Activated CD8-positive, alpha-beta T cell treated with anti-CD3 and anti-CD28 coated beads, Interleukin-2, amount 10 ng/mL, durations not matched to agents 7 days and 5 days (primary cell): ENCODE data around the gene C16orf82. TPM values are rescaled to one million over a fixed set of nuclear protein-coding genes. Genes with fewer than 3 reads are reported as not detected.

Source experiments
- ATAC-seq: fragments of 150-1000 bp; cut with Tn5 transposase; one replicate; pipeline ENCODE4 v1.10.0; 2021; ENCODE audit warnings: moderate library complexity
- CTCF ChIA-PET: fragments of 350-600 bp; sonication (Branson Sonifier 250); formaldehyde crosslinking; loops from one replicate; lab custom pipeline; 2021; ENCODE audit warnings: antibody characterized with exemption; lab: Charles Lee
- POLR2A ChIA-PET: fragments of 350-600 bp; sonication (Branson Sonifier 250); formaldehyde crosslinking; loops from one replicate; lab custom pipeline; 2021; ENCODE audit warnings: antibody characterized with exemption; lab: Charles Lee
- DNase-seq: peaks from one replicate; pipeline ENCODE4 v3.0.0-alpha.2; 2020
- H3K27ac Mint-ChIP-seq: one replicate; pipeline ENCODE4 v1.8.0; 2021; ENCODE audit warnings: mild to moderate bottlenecking, mixed read lengths
- H3K27me3 Mint-ChIP-seq: one replicate; pipeline ENCODE4 v1.8.0; 2021; ENCODE audit warnings: low read depth, mixed read lengths
- H3K36me3 Mint-ChIP-seq: one replicate; pipeline ENCODE4 v1.8.0; 2021; ENCODE audit warnings: low read depth, mixed read lengths
- H3K4me1 Mint-ChIP-seq: one replicate; pipeline ENCODE4 v1.8.0; 2021; ENCODE audit warnings: low read depth, mixed read lengths
- H3K4me3 Mint-ChIP-seq: one replicate; pipeline ENCODE4 v1.8.0; 2021; ENCODE audit warnings: mild to moderate bottlenecking, mixed read lengths
- H3K9me3 Mint-ChIP-seq: one replicate; pipeline ENCODE4 v1.8.0; 2022; ENCODE audit warnings: mixed read lengths; ENCODE audit not compliant: insufficient read depth
- total RNA-seq, 2 experiments: library from RNA; stranded (reverse); gene quantifications; one replicate each; pipeline ENCODE4 v1.2.3, GENCODE V29; 2021

The C16orf82 gene
- total RNA-seq: not detected

GRCh38 chr16:27066668-27067537 lies at the start of gene C16orf82:
TSS of gene C16orf82 (plus strand) at chr16:27066927.
- Mint-ChIP-seq H3K4me3 (no peak within 1 kb of the TSS), H3K36me3 (no peaks in the 10 kb centered on the region), H3K27me3 (peaks cover 6% of the 10 kb centered on the region), H3K4me1 (no peaks in the 10 kb centered on the region), H3K9me3 (no peaks in the 10 kb centered on the region), H3K27ac (no peak within 1 kb of the TSS)
- CTCF ChIA-PET: no interaction called here
- ATAC-seq (no peak), DNase-seq (no peak)
- POLR2A ChIA-PET: no interaction called here

GRCh38 chr16:27020031-27020430 lies 46.7 kb upstream of the C16orf82 start:
- H3K27ac Mint-ChIP-seq: no peak overlapping the region
- ATAC-seq: no peak
- H3K36me3 Mint-ChIP-seq: no peaks in the 10 kb centered on the region
- DNase-seq: no peak
- no peaks in the 10 kb centered on the region for H3K4me1 Mint-ChIP-seq
- H3K4me3 Mint-ChIP-seq: no peak overlapping the region
- POLR2A ChIA-PET: no interaction called here
- CTCF ChIA-PET: no interaction called here
- H3K9me3 Mint-ChIP-seq: no peaks in the 10 kb centered on the region
- peaks cover 4% of the 10 kb centered on the region for H3K27me3 Mint-ChIP-seq

GRCh38 chr16:27024010-27024409 lies 42.7 kb upstream of the C16orf82 start:
- H3K36me3 Mint-ChIP-seq: no peaks in the 10 kb centered on the region
- H3K9me3 Mint-ChIP-seq: no peaks in the 10 kb centered on the region
- H3K27ac Mint-ChIP-seq: no peak overlapping the region
- H3K4me1 Mint-ChIP-seq: no peaks in the 10 kb centered on the region
- H3K4me3 Mint-ChIP-seq: no peak overlapping the region
- ATAC-seq: no peak
- DNase-seq: no peak
- H3K27me3 Mint-ChIP-seq: peaks cover 4% of the 10 kb centered on the region
- POLR2A ChIA-PET: no interaction called here
- CTCF ChIA-PET: no interaction called here

- no peak overlapping the region for H3K27ac Mint-ChIP-seq
- no peak overlapping the region for H3K4me3 Mint-ChIP-seq
- H3K36me3 Mint-ChIP-seq: no peaks in the 10 kb centered on the region
- CTCF ChIA-PET: no interaction called here
- peaks cover 4% of the 10 kb centered on the region for H3K27me3 Mint-ChIP-seq
- H3K4me1 Mint-ChIP-seq: no peaks in the 10 kb centered on the region
- H3K9me3 Mint-ChIP-seq: no peaks in the 10 kb centered on the region
- DNase-seq (no peak), ATAC-seq (no peak)
- POLR2A ChIA-PET: no interaction called here
Measured at GRCh38 chr16:27025581-27025980, 41.1 kb upstream of the C16orf82 start.

- Mint-ChIP-seq H3K27me3 (peaks cover 4% of the 10 kb centered on the region), H3K4me3 (no peak overlapping the region), H3K4me1 (no peaks in the 10 kb centered on the region), H3K9me3 (no peaks in the 10 kb centered on the region), H3K27ac (no peak overlapping the region), H3K36me3 (no peaks in the 10 kb centered on the region)
- no peak for ATAC-seq
- POLR2A ChIA-PET: no interaction called here
- CTCF ChIA-PET: no interaction called here
- no peak for DNase-seq
Measured at GRCh38 chr16:27027971-27028370, 38.8 kb upstream of the C16orf82 start.

- no peak overlapping the region for H3K27ac Mint-ChIP-seq
- peaks cover 4% of the 10 kb centered on the region for H3K27me3 Mint-ChIP-seq
- ChIA-PET CTCF (no interaction called here), POLR2A (no interaction called here)
- H3K4me1 Mint-ChIP-seq: no peaks in the 10 kb centered on the region
- no peaks in the 10 kb centered on the region for H3K36me3 Mint-ChIP-seq
- ATAC-seq: no peak
- H3K9me3 Mint-ChIP-seq: no peaks in the 10 kb centered on the region
- H3K4me3 Mint-ChIP-seq: no peak overlapping the region
- DNase-seq: no peak
Measured at GRCh38 chr16:27028591-27029110, 38.1 kb upstream of the C16orf82 start.

GRCh38 chr16:27029525-27029924 lies 37.2 kb upstream of the C16orf82 start:
- ChIA-PET CTCF (no interaction called here), POLR2A (no interaction called here)
- Mint-ChIP-seq H3K4me3 (no peak overlapping the region), H3K36me3 (no peaks in the 10 kb centered on the region), H3K9me3 (no peaks in the 10 kb centered on the region), H3K4me1 (no peaks in the 10 kb centered on the region), H3K27me3 (peaks cover 4% of the 10 kb centered on the region), H3K27ac (no peak overlapping the region)
- DNase-seq (no peak), ATAC-seq (no peak)

GRCh38 chr16:27033281-27033979 lies 33.3 kb upstream of the C16orf82 start:
- Mint-ChIP-seq H3K4me3 (no peak overlapping the region), H3K27me3 (peaks cover 7% of the 10 kb centered on the region), H3K4me1 (no peaks in the 10 kb centered on the region), H3K27ac (no peak overlapping the region), H3K36me3 (no peaks in the 10 kb centered on the region), H3K9me3 (no peaks in the 10 kb centered on the region)
- ChIA-PET CTCF (no interaction called here), POLR2A (no interaction called here)
- DNase-seq: no peak
- no peak for ATAC-seq

GRCh38 chr16:27040732-27041131 lies 26.0 kb upstream of the C16orf82 start:
- no peaks in the 10 kb centered on the region for H3K4me1 Mint-ChIP-seq
- H3K4me3 Mint-ChIP-seq: no peak overlapping the region
- DNase-seq (no peak), ATAC-seq (no peak)
- peaks cover 3% of the 10 kb centered on the region for H3K27me3 Mint-ChIP-seq
- H3K27ac Mint-ChIP-seq: no peak overlapping the region
- ChIA-PET CTCF (no interaction called here), POLR2A (no interaction called here)
- no peaks in the 10 kb centered on the region for H3K9me3 Mint-ChIP-seq
- H3K36me3 Mint-ChIP-seq: no peaks in the 10 kb centered on the region

GRCh38 chr16:27046958-27047518 lies 19.7 kb upstream of the C16orf82 start:
- CTCF ChIA-PET: no interaction called here
- POLR2A ChIA-PET: no interaction called here

GRCh38 chr16:27048316-27048715 lies 18.4 kb upstream of the C16orf82 start:
- H3K9me3 Mint-ChIP-seq: no peaks in the 10 kb centered on the region
- no peaks in the 10 kb centered on the region for H3K27me3 Mint-ChIP-seq

More at GRCh38 chr16:27046958-27047518, 19.7 kb upstream of the C16orf82 start:
- no peak for DNase-seq
- Mint-ChIP-seq H3K9me3 (no peaks in the 10 kb centered on the region), H3K4me1 (no peaks in the 10 kb centered on the region), H3K36me3 (no peaks in the 10 kb centered on the region), H3K27ac (no peak overlapping the region), H3K27me3 (no peaks in the 10 kb centered on the region), H3K4me3 (no peak overlapping the region)
- ATAC-seq: no peak

GRCh38 chr16:27049117-27049516 lies 17.6 kb upstream of the C16orf82 start:
- no peak for ATAC-seq
- Mint-ChIP-seq H3K4me3 (no peak overlapping the region), H3K9me3 (no peaks in the 10 kb centered on the region), H3K36me3 (no peaks in the 10 kb centered on the region), H3K27me3 (no peaks in the 10 kb centered on the region), H3K4me1 (no peaks in the 10 kb centered on the region), H3K27ac (no peak overlapping the region)
- no peak for DNase-seq
- ChIA-PET CTCF (no interaction called here), POLR2A (no interaction called here)

More at GRCh38 chr16:27048316-27048715, 18.4 kb upstream of the C16orf82 start:
- ATAC-seq: no peak
- DNase-seq: no peak
- H3K27ac Mint-ChIP-seq: no peak overlapping the region
- no peaks in the 10 kb centered on the region for H3K4me1 Mint-ChIP-seq
- CTCF ChIA-PET: no interaction called here
- H3K36me3 Mint-ChIP-seq: no peaks in the 10 kb centered on the region
- POLR2A ChIA-PET: no interaction called here
- no peak overlapping the region for H3K4me3 Mint-ChIP-seq
